SJCRH30 (cell line): ENCODE data around the gene GSTM5. TPM values are rescaled to one million over a fixed set of nuclear protein-coding genes. Genes with fewer than 3 reads are reported as not detected.
A peak's percentile ranks its signal among the peaks of the same experiment; 100 is the strongest.
"Not testable (repeated sequence)": the region's sequence is repeated elsewhere in the genome, so short reads cannot be mapped to it uniquely, and the experiment has no call there.

Experiments
- DNase-seq, 2 experiments: peaks; one replicate each; pipeline ENCODE4 v3.0.0-alpha.2; 2015 to 2020
- H3K27ac ChIP-seq: fragments of 250-450 bp; sonication (Bioruptor Pico); 2 replicates; pipeline ENCODE4 v1.5.1; 2020; ENCODE audit warnings: mild to moderate bottlenecking, moderate library complexity
- H3K27me3 ChIP-seq: fragments of 250-450 bp; sonication (Bioruptor Pico); 2 replicates; pipeline ENCODE4 v1.5.1; 2020; ENCODE audit warnings: mild to moderate bottlenecking, moderate library complexity
- H3K36me3 ChIP-seq: fragments of 250-450 bp; sonication (Bioruptor Pico); 2 replicates; pipeline ENCODE4 v1.5.1; 2020; ENCODE audit warnings: mild to moderate bottlenecking, moderate library complexity
- H3K4me1 ChIP-seq: fragments of 250-450 bp; sonication (Bioruptor Pico); 2 replicates; pipeline ENCODE4 v1.5.1; 2020; ENCODE audit warnings: mild to moderate bottlenecking, moderate library complexity
- H3K4me3 ChIP-seq: fragments of 250-450 bp; sonication (Bioruptor Pico); 2 replicates; pipeline ENCODE4 v1.5.1; 2020; ENCODE audit warnings: mild to moderate bottlenecking, moderate library complexity
- H3K9me3 ChIP-seq: fragments of 250-450 bp; sonication (Bioruptor Pico); replicated peaks from 2 replicates; pipeline ENCODE4 v1.5.1; 2020; ENCODE audit warnings: mild to moderate bottlenecking, moderate library complexity
- total RNA-seq: library from RNA; depleted of rRNA; stranded (reverse); fragments of >200 nt; shearing (Covaris generic); gene quantifications from 2 replicates; pipeline ENCODE4 v1.2.3, GENCODE V29; 2014

GSTM5 gene
- total RNA-seq, 1 experiment from 2014 or later: 0.02 TPM

DNA sequence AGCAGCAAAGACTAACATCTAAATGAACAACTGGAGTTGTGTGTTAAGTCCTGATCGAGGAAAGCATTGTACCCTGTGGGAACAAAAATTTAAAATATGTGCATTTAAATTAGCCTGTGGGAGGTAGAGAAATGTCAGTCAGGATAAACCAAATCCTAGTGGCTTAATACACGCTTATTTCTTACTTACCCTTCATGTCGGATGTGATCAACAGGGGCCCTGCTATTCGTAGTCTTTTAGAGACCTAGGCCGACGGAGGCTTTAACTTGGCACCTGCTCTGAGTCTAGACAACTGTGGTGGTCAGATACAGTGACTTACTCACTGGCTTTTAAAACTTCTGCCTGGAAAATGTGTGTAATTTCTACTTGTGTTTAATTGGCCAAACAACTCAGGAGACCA lies 18.6 kb downstream of the GSTM5 start:
- peak; percentile 22 to 24 for DNase-seq
- H3K9me3 ChIP-seq: no peaks in the 10 kb centered on the region
- peaks cover 6% of the 10 kb centered on the region; the same call in 1 of the 2 replicates for H3K4me1 ChIP-seq
- no peaks in the 10 kb centered on the region for H3K36me3 ChIP-seq
- H3K27me3 ChIP-seq: peaks cover 5% of the 10 kb centered on the region
- H3K4me3 ChIP-seq: no peak overlapping the region
- H3K27ac ChIP-seq: no peak overlapping the region

DNA sequence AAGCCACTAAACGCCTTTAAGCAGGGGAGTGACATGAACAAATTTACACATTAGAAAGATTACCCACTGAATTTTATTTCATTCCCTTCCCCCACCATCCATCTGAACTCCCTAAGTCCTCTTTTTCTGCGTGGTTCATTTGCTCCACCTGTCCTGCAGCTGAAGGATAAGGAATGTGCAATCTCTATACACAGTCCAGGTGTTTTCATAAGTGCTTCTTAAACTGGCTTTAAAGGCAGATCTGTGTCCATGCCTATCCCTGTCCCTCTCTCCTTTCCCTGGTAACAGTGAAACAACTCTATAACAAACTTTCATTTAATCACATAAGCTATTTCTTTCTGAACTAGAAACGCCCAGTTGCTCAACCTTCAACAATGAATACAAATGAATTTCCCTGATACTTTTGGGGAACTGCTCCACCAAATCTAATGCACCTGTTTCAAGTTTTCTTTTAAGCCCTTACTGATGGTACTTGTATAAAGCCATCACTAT lies 20.4 kb downstream of the GSTM5 start:
- H3K27me3 ChIP-seq: peaks cover 5% of the 10 kb centered on the region
- no peaks in the 10 kb centered on the region for H3K36me3 ChIP-seq
- no peak for DNase-seq
- no peaks in the 10 kb centered on the region for H3K9me3 ChIP-seq
- no peak overlapping the region for H3K4me3 ChIP-seq
- H3K4me1 ChIP-seq: peaks cover 6% of the 10 kb centered on the region; the same call in 1 of the 2 replicates
- no peak overlapping the region for H3K27ac ChIP-seq

DNA sequence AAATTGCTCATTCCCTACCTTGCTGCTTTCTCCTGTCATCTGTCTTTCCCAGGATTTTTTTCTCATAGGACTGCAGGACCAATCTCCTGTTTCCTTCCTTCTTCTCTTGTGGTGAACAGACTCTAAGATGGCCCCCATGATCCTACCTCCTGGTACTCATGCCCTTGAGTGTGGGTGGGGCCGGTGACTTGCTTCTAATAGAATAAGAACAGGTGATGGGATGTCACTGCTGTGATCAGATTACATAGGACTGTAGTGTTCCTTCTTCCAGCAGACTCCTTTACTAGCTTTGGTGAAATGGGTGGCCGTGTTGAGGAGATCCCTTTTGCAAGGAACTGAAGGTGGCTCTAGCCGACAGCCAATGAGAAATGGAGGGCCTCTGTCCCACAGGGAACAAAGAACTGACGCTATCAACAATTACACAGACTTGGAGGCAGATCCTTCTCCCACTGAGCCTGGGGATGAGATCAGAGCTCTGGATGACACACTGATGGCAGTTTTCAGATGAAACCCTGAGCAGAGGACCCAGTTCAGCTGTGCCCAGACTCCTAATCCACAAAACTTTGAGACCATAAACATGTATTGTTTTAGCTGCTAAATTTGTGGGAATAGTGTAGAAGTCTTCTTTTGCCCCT lies 21.3 kb downstream of the GSTM5 start:
- DNase-seq: no peak
- Histone ChIP-seq H3K27me3 (peaks cover 5% of the 10 kb centered on the region), H3K9me3 (no peaks in the 10 kb centered on the region), H3K4me3 (no peak overlapping the region), H3K27ac (no peak overlapping the region), H3K36me3 (no peaks in the 10 kb centered on the region), H3K4me1 (peaks cover 6% of the 10 kb centered on the region; the same call in 1 of the 2 replicates)

DNA sequence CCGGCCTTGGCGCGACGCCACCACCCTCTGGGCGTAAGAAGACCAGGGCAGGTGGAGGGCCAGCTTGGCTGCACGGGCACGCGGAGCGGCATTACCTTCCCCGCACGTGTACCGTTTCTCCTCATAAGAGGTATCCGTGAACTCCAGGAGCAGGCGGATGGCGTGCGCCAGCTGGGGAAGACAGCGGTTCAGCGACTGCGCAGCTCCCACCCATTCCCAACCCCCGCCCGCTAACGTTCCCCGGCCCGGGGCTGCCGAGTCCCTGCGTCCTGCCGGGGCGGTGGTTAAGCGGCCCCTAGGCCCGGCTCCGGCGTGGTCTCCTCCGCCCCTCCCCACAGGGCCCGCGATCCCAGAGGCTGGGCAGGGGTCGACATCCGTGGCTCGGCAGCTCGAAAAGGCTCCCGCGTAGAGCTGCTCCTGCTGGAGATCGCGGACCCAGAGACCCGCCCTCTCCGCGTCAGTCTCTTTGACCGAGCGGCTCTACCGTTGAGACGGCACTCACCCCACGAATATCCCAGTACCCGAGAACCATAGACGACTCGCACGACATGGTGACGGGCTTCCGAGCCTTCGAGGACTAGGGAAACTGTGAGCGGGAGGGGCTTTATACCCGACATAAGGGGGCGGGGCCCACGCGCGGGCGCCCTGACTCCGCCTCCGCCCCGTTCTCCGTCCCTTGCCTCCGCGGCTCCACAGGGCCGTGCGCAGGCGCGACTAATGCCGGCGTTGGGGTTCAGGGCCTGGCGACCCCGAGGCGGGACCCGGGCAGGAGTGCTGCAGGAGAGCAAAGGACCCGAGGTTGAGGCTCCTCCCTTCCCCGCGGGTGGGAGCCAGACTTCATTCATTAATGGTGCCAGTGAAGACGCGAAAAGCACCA lies 27.9 kb downstream of the GSTM5 start:
- DNase-seq: peak; percentile 65 to 77
- H3K27ac ChIP-seq: peak overlapping the region; percentile 29; the same call in 1 of the 2 replicates
- H3K4me1 ChIP-seq: no peaks in the 10 kb centered on the region
- no peaks in the 10 kb centered on the region for H3K36me3 ChIP-seq
- peak overlapping the region; percentile 65 for H3K4me3 ChIP-seq
- H3K27me3 ChIP-seq: no peaks in the 10 kb centered on the region
- no peaks in the 10 kb centered on the region for H3K9me3 ChIP-seq

DNA sequence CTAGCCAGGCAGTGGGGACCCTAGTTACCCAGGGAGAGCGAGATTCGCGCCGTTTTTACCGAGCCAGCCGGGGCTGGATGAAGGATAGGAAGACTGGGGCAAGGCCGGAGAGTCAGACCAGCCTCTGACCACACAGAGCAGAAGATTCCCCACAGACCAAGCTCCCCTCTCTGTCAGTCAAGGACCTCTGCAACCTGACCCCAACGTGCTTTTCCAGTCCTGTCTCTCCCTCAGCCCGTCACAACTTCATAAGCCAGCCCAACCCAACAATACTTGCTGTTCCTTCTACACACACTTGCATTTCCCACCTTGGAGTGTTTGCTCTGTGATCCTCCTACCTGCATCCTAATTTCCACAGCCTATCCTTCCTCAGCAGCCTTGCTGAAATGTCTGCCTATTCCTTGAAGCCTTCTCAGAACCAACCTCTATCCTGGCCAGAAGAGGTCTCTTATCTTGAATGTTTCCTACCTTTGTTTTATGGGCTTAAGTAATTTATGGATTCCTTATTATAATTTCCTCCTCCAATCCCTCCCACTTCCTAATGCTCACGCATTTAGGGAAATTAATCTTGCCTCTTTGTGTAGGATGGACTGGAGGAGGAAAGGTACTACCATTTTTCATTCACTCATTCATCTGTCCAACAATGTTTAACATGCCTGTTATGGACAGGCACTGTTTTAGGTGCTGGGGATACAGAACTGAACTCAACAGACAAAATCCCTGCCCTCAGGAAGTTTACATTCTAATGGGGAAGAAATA lies 28.7 kb downstream of the GSTM5 start, which contains the start of gene GSTM3:
GSTM3 (minus strand) TSS at position 424 of the 759 bp plus-strand sequence. CDS start 751 bp downstream, outside the sequence.
- Histone ChIP-seq H3K36me3 (no peaks in the 10 kb centered on the region), H3K4me3 (peak within 1 kb of the TSS; percentile 65), H3K9me3 (no peaks in the 10 kb centered on the region), H3K4me1 (no peaks in the 10 kb centered on the region), H3K27me3 (no peaks in the 10 kb centered on the region), H3K27ac (peak within 1 kb of the TSS; percentile 29; the same call in 1 of the 2 replicates)
- DNase-seq: no peak

DNA sequence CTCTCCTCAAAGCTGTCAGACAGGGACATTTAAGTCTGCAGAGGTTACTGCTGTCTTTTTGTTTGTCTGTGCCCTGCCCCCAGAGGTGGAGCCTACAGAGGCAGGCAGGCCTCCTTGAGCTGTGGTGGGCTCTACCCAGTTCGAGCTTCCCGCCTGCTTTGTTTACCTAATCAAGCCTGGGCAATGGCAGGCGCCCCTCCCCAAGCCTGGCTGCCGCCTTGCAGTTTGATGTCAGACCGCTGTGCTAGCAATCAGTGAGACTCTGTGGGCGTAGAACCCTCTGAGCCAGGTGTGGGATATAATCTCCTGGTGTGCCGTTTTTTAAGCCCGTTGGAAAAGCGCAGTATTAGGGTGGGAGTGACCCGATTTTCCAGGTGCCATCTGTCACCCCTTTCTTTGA lies 36.3 kb downstream of the GSTM5 start:
- not testable (repeated sequence) for H3K36me3 ChIP-seq, H3K9me3 ChIP-seq, H3K27ac ChIP-seq, DNase-seq, H3K4me1 ChIP-seq, H3K4me3 ChIP-seq
- H3K27me3 ChIP-seq: peaks cover 11% of the 10 kb centered on the region

DNA sequence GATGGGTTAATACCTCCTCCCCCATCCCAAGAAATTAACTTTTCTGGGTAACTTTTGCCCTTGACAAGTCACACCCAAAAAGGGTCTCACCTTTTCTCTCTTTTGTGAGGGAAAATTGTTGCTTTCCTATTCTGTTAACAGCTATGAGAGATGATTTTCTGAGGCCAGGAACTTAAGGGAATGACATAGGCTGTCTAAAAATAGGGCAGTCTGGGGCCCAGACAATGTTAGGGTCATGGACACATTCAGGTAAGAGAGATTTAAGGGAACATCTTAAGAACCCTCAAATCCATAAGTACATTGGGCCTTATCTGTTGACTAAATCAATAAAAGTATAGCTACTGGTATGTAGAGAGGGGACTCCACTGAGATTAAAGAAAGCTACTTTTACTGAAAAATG lies 37.2 kb downstream of the GSTM5 start:
- H3K36me3 ChIP-seq: no peaks in the 10 kb centered on the region
- H3K27ac ChIP-seq: no peak overlapping the region
- peaks cover 11% of the 10 kb centered on the region for H3K27me3 ChIP-seq
- no peak overlapping the region for H3K4me3 ChIP-seq
- no peaks in the 10 kb centered on the region for H3K4me1 ChIP-seq
- no peak for DNase-seq
- H3K9me3 ChIP-seq: 0 out of 2 replicates have a peak, but pooled peaks cover 4% of the 10 kb centered on the region

DNA sequence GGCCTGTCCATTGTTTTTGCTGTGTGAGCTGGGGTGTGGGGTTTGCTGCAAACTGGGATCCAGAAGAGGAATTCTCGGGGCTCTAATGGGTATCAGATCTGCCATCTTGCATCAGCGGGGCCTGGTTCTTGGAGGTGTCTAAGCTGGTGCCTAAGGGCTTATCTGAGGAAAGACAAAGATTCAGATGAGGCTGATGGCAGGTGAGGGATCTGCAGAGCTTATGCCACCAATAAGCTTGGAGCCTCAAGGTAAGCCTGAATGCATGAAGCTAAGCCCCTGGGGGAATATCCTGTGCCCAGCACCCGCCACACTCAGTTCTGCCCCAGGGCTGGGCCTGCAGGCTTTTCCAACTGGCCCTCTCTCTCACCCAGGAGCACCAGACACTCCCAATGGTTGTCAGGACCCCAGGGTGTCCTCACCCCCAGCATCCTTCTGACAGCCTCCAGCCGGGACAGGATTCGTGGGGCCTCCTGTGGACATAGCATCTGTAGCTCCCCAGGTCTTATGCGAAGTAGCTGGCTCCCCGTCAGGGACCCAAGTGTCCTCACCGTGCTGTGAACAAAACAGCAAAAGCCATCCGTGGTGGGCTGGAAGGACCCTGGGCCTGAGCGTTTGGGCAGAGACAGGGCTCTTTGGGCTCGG lies 38.3 kb downstream of the GSTM5 start:
- DNase-seq: no peak
- no peaks in the 10 kb centered on the region for H3K4me1 ChIP-seq
- no peak overlapping the region for H3K27ac ChIP-seq
- H3K4me3 ChIP-seq: no peak overlapping the region
- peaks cover 14% of the 10 kb centered on the region for H3K27me3 ChIP-seq
- H3K36me3 ChIP-seq: no peaks in the 10 kb centered on the region
- H3K9me3 ChIP-seq: 0 out of 2 replicates have a peak, but pooled peaks cover 4% of the 10 kb centered on the region

DNA sequence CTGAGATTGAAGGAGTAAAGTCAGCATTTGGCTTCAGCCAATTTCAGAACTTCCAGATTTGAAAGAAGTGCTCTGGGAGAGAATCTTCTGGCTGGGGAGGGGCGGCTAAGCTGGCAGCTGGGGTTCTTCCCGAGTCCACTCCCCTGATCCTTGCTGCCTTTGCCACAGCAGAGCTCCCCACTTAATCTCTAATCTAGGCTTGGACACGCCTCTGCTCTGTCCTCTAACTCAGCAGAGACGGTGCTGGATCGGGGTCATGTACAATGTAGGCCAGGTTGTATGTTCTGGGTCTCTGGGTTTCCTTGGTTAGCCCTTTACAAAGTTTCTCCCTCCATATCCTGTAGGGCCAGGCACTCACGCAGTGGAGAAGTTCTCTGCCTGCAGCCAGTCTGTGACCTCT lies 38.9 kb downstream of the GSTM5 start:
- Histone ChIP-seq H3K27me3 (peaks cover 14% of the 10 kb centered on the region), H3K27ac (no peak overlapping the region), H3K4me3 (no peak overlapping the region), H3K9me3 (0 out of 2 replicates have a peak, but pooled peaks cover 4% of the 10 kb centered on the region), H3K36me3 (no peaks in the 10 kb centered on the region), H3K4me1 (no peaks in the 10 kb centered on the region)
- DNase-seq: no peak

DNA sequence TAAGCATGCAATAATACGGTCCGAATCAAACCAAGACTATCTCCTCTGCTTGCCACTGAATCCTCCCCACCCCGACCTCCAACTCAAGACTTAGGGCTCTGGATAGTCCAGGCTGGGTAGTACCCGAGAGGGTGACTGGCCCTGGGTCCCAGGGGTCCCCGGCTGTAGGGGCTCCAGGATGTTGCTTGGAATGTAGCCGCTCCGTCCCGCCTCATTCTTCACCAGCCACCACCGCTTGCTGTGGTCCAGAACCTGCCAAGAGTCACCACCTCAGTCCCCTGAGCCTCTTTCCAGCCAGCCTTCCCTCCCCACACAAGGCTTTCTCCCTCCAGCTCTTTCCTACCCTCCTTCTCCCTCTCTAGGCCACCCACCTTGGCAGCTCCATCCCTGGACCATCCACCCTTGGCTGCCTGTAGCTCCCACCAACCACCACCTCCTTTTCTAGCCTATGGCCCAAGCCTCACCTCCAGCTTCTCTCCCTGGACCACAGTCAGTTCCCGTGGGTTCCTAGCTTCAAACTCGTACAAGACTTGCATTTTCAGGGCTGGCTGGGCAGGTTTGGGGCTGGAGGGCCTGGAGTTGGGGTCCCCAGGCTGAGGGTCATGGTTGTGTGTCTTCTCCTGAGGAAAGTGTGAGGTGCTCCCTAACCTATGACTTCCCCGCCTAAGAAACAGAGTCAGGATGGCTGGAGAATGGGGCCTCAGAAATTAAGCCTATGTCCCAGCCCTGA lies 39.6 kb downstream of the GSTM5 start:
- Histone ChIP-seq H3K27me3 (peaks cover 14% of the 10 kb centered on the region), H3K4me1 (no peaks in the 10 kb centered on the region), H3K27ac (no peak overlapping the region), H3K4me3 (no peak overlapping the region), H3K9me3 (0 out of 2 replicates have a peak, but pooled peaks cover 4% of the 10 kb centered on the region), H3K36me3 (no peaks in the 10 kb centered on the region)
- DNase-seq: no peak

DNA sequence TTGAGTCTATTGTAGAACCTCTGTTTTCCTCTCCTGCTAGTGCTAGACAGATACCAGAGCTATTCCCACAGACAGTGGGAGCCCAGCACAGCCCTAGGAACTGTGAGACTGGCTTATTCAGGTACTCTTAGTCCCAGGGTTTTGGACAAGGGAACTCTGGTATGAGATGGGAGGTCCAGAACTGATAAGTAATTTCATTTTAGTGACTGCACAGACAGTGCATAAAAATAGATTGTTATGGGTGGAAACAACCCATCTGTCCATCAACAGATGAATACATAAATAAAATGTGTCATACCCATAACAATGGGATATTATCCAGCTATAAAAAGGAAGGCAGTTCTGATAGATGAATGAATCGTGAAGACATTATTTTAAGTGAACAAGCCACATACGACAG lies 42.7 kb downstream of the GSTM5 start:
- H3K4me1 ChIP-seq: no peaks in the 10 kb centered on the region
- no peaks in the 10 kb centered on the region for H3K36me3 ChIP-seq
- H3K9me3 ChIP-seq: no peaks in the 10 kb centered on the region
- no peak overlapping the region for H3K4me3 ChIP-seq
- H3K27me3 ChIP-seq: peaks cover 7% of the 10 kb centered on the region
- DNase-seq: no peak
- H3K27ac ChIP-seq: no peak overlapping the region

DNA sequence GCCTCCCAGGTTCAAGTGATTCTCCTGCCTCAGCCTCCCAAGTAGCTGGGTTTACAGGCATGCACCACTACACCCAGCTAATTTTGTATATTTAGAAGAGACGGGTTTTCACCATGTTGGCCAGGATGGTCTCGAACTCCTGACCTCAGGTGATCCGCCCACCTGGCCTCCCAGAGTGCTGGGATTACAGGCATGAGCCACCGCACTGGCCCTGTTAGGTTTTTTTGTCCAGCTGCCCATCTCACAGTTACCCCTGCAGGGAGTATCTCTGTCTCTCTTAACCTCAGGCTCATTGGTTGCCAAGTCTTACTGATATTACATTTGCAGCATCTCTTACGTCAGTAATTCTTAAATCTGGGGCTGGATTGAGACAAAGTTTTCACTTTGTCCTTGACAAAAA lies 44.3 kb downstream of the GSTM5 start:
- H3K36me3 ChIP-seq, H3K27ac ChIP-seq, H3K4me3 ChIP-seq, H3K9me3 ChIP-seq, DNase-seq, H3K27me3 ChIP-seq, H3K4me1 ChIP-seq: not testable (repeated sequence)

DNA sequence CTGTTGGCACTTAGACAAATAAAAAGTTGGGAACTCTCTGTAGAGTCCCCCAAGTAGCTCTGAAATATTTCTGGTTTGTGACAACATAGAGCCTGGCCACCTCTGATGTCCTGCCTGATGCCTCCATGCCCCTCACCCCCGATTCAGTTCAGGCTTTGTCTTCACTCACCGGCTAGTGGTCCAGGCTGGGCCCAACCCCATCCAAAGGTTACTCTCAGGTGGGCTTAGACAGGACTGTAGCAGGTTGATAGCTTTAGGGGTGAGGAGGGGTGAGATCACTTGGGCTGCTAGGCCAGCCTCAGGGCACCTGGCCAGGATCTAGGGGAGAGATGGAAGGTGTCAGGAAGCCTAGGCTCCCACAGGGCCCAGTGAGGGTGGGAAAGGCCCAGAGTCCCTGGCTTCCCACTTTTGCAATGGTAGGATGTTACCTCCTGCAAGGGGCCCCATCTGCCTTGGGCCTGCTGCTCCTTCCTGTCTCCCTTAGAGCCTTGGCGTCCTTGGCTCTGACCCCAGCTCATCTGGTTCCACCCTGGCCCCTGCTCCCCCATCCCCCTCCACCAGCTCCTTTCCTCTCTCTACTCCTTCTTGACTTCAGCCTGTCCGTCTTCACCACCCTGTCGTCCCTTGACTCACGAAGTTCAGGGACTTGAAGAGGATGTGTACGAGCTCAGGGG lies 44.9 kb downstream of the GSTM5 start:
- Histone ChIP-seq H3K27ac (no peak overlapping the region), H3K27me3 (0 out of 2 replicates have a peak, but pooled peaks cover 2% of the 10 kb centered on the region), H3K9me3 (no peaks in the 10 kb centered on the region), H3K36me3 (no peaks in the 10 kb centered on the region), H3K4me3 (no peak overlapping the region), H3K4me1 (no peaks in the 10 kb centered on the region)
- DNase-seq: no peak
